GM19240 (cell line): ENCODE measurements around the gene DBF4.
A peak's percentile ranks its signal among the peaks of the same experiment; 100 is the strongest.
"Not testable (repeated sequence)": the region's sequence is repeated elsewhere in the genome, so short reads cannot be mapped to it uniquely, and the experiment has no call there.

Source experiments
- DNase-seq: peaks from one replicate; pipeline ENCODE4 v3.0.0; 2011; ENCODE audit warnings: low spot score; ENCODE audit not compliant: insufficient read length

Gene DBF4

DNA sequence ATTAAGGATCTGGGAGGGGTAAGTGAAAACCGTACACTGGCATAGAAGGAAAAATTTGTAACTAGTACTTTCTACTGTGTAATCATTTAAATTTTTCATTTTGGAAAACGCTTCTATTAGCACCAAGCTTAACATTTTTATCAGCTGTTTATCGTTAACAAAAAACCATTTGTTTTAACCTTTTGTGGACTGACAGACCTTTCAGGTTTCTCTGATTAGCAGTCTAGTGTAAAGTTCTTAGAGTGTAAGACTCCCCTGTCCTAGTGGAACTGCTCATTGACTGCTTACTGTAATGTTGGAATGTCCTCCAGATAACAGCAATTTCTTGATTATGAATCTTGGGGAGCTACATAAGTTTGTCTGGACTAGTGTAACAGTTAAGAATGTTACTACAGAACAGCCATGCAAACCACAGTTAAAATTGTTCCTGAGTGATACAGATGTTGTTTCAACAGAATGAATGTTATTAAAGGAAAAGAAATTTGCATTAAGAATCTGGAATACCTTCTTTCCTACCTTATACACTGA lies 2.0 kb downstream of the DBF4 start:
- no peak for DNase-seq

- DNase-seq, result no peak
These were observed 6.1 kb downstream of the DBF4 start for GRCh38 chr7:87882151-87882937.

- DNase-seq, result no peak
These were observed 8.7 kb downstream of the DBF4 start for GRCh38 chr7:87885018-87885417.

- no peak for DNase-seq
These were observed 10.6 kb downstream of the DBF4 start for GRCh38 chr7:87886875-87887274.

GRCh38 chr7:87895363-87895762 lies 19.1 kb downstream of the DBF4 start:
- no peak for DNase-seq

- no peak for DNase-seq
These were observed 23.0 kb downstream of the DBF4 start for GRCh38 chr7:87899255-87899654.

DNA sequence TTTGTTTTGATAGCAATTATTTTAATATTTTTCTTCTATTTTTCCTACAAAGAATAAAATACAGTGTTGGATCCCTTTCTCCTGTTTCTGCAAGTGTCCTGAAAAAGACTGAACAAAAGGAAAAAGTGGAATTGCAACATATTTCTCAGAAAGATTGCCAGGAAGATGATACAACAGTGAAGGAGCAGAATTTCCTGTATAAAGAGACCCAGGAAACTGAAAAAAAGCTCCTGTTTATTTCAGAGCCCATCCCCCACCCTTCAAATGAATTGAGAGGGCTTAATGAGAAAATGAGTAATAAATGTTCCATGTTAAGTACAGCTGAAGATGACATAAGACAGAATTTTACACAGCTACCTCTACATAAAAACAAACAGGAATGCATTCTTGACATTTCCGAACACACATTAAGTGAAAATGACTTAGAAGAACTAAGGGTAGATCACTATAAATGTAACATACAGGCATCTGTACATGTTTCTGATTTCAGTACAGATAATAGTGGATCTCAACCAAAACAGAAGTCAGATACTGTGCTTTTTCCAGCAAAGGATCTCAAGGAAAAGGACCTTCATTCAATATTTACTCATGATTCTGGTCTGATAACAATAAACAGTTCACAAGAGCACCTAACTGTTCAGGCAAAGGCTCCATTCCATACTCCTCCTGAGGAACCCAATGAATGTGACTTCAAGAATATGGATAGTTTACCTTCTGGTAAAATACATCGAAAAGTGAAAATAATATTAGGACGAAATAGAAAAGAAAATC lies 31.0 kb downstream of the DBF4 start:
- not testable (repeated sequence) for DNase-seq

DNA sequence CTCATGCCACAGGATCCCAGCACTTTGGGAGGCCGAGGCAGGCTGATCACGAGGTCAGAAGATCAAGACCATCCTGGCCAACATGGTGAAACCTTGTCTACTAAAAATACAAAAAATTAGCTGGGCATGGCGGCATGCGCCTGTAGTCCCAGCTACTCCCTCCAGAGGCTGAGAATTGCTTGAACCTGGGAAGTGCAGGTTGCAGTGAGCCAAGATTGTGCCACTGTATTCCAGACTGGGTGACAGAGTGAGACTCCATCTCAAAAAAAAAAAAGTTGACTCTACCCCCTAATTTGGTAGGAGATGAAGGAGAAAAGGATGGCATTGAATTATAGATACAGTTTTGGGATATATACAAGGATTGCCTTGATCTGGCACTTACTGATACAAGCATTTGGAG lies 32.5 kb downstream of the DBF4 start:
- not testable (repeated sequence) for DNase-seq

DNA sequence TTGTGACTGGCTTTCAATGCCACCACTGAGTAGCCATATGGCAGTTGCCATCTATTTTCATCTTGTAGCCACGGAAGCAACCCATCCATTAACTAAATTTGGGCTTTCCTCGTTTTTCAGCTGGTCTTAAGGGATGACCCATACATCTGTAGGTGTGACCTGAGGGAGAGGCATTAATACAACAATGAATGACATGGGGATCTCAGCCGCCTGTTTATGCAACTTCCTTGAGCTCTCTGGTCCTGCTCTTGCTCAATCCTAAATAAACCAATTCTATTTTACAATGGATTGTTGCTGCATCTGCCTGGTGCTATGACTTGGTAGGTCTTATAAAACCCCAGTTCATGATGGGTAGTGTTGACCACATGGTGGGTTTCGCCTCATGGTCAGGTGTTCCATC lies 35.8 kb downstream of the DBF4 start:
- DNase-seq, result no peak

DNA sequence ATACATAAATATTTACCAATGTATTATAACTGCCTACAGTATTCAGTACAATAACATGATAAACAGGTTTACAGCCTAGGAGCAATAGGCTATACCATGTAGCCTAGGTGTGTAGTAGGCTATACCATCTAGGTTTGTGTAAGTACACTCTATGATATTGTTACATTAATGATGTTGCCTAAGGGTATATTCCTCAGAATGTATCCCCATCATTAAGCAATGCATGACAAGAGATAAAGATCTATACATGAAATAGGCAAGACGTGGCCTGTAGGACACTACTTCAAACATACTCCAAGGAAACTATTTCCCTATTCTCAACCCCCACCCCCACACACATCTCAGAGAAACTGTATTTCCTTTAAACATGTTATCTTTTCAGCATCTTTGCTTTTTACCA lies 42.4 kb downstream of the DBF4 start:
- no peak for DNase-seq

- DNase-seq, result no peak
These were observed 43.6 kb downstream of the DBF4 start for GRCh38 chr7:87919875-87920274.

- DNase-seq, result no peak
These were observed 44.3 kb downstream of the DBF4 start for GRCh38 chr7:87920578-87920977.

DNA sequence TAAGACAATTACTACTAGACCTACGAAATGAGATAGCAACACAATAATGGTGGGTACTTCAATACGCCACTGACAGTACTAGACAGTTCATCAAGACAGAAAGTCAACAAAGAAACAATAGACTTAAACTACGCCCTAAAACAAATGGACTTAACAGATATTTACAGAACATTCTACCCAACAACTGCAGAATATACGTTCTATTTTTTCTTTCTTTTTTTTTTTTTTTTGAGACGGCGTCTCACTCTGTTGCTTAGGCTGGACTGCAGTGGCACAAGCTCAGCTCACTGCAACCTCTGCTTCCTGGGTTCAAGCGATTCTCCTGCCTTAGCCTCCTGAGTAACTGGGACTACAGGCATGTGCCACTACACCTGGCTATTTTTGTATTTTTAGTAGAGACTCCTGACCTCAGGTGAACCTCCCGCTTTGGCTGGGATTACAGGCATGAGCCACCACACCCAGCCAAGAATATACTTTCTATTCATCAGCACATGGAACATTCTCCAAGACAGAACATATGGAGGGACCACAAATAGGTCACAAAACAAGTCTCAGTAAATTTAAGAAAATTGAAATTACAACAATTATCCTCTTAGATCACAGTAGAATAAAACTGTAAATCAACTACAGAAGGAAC lies 46.6 kb downstream of the DBF4 start:
- DNase-seq, result not testable (repeated sequence)

GRCh38 chr7:87926581-87927461 lies 50.5 kb downstream of the DBF4 start:
- DNase-seq, result no peak

DNA sequence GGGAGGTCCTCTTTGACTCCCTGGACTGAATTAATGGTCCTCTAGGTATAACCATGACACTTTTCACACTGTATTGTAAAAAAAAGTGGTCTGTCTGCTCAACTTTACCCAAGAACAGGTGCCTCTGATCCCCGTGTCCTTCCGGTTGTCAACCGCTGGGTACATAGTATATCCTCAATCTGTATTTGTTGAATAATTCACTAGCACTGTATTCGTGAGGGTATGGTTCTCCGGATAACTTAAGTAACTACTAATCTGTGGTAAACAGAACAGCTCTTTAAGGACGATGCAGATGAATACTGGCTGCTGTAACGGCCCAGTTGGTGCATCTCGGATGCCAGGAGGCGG lies 57.3 kb downstream of the DBF4 start:
- DNase-seq, result no peak

DNA sequence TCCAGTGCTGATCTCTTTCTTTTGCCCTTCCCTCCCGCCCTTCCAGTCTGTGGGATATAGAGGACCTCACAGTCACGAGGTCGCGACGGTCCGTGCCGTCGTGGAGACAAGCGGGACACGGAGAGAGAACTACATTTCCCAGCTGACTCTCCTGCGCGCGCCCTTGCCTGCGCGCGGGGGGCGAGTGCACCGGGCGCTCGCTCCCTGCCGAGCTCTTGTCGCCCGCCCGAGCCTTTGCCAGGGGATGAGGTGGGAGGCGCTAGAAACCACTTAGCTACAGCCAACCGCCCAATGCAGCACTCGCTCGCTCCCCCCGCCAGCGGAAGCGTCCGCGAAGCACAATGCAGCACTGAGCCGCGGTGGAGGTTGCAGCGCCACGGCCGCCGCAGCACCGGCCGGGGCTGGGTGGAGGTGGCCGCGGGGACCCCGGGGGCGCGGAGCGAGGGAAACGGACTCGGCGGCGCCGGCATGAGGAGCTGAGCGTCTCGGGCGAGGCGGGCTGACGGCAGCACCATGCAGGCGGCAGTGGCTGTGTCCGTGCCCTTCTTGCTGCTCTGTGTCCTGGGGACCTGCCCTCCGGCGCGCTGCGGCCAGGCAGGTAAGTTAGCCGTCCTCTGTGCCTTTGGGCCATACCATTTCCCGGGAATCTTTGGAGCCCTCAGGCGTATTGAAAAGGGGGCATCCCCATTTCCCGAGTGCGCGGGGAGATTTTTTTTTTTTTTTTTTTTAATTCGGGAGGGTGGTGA lies 57.8 kb downstream of the DBF4 start, which contains the start of gene ADAM22:
TSS of gene ADAM22 (plus strand) at position 299 of the 746 bp plus-strand sequence. CDS start at position 514, 215 bp downstream.
- DNase-seq, result peak; percentile 61

DNA sequence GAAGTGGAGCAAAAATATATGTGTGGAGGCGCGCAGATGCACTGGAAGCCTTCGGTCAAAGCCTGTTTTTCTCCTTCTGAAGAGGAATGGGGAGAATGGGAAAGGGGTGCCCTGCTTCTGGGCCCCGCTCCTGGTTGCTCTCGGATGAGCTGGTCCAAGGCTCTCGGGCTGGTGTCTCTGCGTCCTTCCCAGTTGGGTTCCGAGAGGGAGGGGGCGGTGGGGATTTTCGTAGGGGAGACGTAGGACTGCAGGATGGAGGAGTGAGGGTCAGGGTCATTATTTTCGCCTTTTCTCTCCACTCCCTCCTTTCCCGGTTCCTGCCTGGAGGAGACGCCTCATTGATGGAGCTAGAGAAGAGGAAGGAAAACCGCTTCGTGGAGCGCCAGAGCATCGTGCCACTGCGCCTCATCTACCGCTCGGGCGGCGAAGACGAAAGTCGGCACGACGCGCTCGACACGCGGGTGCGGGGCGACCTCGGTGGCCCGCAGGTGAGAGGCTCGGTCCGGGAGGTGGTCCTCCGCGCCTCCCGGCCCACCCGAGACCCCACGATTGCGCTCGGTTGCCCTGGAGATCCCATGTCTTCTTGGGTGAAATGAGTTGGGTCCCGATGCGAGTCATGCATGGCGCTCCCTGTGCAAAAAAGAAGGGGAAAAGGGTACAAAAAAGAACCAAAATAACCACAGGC lies 58.5 kb downstream of the DBF4 start:
- DNase-seq, result no peak

DNA sequence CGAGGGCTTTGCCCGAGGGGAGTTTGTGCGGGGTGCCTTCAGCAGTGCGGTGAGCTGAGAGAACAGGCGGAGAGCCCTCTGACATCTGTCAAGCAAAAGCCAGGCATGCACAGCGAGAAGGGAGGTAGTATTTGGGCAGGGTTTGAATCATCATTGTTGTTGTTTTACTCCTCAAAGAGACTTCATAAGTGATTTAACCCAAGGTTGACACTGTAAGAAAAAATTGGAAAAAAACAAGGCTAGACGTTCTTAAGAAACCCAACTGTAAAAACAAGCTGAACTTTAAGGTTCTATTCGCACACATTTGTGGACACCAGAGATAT lies 59.1 kb downstream of the DBF4 start:
- no peak for DNase-seq

DNA sequence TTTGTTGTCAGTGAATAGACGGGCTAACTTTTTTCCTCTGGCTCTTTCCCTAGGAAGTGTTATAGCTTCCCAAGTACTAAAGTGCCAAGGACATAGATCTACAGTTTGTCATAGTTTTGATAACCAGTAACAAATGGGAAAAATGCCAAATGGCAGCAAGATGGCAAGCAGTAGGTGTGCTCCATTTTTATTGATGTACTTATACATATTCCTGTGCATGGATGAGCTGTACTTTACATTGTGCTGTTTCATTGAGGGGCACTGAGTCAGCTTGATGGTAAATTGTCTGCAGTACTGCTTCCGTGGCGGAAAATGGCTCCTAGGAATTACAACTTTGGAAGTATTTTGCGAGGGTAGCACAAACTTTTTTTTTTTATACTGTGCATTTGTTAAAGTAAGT lies 64.8 kb downstream of the DBF4 start:
- no peak for DNase-seq

- DNase-seq, result no peak
These were observed 68.3 kb downstream of the DBF4 start for GRCh38 chr7:87944547-87944946.
